ENCODE data around the gene RNF17. TPM values are rescaled to one million over a fixed set of nuclear protein-coding genes. Genes with fewer than 3 reads are reported as not detected.

RNF17 gene
- total and polyA plus RNA-seq, 2 donors (not counting 3 experiments of a cell fraction or from before 2014, with no cell fraction given), result 0.30 TPM; not detected in 1

DNA sequence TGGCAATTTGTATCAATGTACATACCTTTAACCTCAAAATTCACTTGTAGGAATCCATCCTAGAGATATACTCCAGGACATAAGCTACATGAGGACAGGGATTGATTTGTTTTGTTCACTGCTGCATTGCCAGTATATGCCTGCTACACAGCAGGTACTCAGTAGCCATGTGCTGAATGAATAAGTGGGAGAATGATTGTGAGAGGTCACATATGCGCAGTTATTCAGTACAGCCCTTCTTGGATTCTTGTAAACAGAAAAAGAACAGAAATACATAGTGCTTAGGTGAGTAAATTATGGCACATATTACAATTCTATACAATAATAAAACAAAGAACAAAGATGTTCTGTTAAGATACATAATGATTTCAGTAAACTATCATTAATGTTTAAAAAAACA lies 133.3 kb downstream of the RNF17 start:
- no peak overlapping the region for H2AFZ ChIP-seq (ENCODE audit: low read depth, low read length)
- FAIRE-seq, result no peak
- H3K27ac ChIP-seq (ENCODE audit: insufficient read depth, low read depth, low read length), result no peak overlapping the region
- no peaks in the 10 kb centered on the region for H3K36me3 ChIP-seq (ENCODE audit: control insufficient read depth in 2 of 2, extremely low read depth in 1 of 2, insufficient read depth in 2 of 2, low read length in 2 of 2)
- H3K9ac ChIP-seq (replicated peaks; ENCODE audit: extremely low read depth, insufficient read depth, low read length), result no peak overlapping the region
- H3K4me1 ChIP-seq (ENCODE audit: control insufficient read depth, extremely low read depth, insufficient read depth, low read length), result no peaks in the 10 kb centered on the region
- H3K4me3 ChIP-seq (replicated peaks in 1 of 3; ENCODE audit: insufficient read depth in 1 of 3, low read depth in 1 of 3, low read length in 3 of 3), result no peak overlapping the region
- no peaks in the 10 kb centered on the region for H3K27me3 ChIP-seq (ENCODE audit: control insufficient read depth in 2 of 2, insufficient read depth in 2 of 2, low read length in 2 of 2)
- H3K4me2 ChIP-seq (ENCODE audit: insufficient read depth, low read length), result no peak overlapping the region
- no peaks in the 10 kb centered on the region for H3K9me1 ChIP-seq (replicated peaks; ENCODE audit: control insufficient read depth, extremely low read depth, insufficient read depth, low read length)
- TF ChIP-seq MAX (IDR thresholded peaks at IDR 0.05; ENCODE audit: insufficient read depth, insufficient read length), result no peak
- no peak for TF ChIP-seq JUN (IDR thresholded peaks at IDR 0.05; ENCODE audit: borderline replicate concordance, insufficient read depth, insufficient read length, low read depth)
- no peak for TF ChIP-seq CTCF (IDR thresholded peaks at IDR 0.05; ENCODE audit: extremely low read depth in 1 of 2, insufficient read depth in 1 of 2, low read depth in 1 of 2, low read length in 2 of 2)
- TF ChIP-seq GATA2 (IDR thresholded peaks at IDR 0.05; ENCODE audit: insufficient read depth, insufficient read length, low read depth, low read length), result no peak
- TF ChIP-seq POLR2AphosphoS5 (IDR thresholded peaks at IDR 0.05; ENCODE audit: insufficient read depth, low read depth, low read length), result no peak
- no peak for TF ChIP-seq EZH2 (IDR thresholded peaks at IDR 0.05; ENCODE audit: borderline replicate concordance, low read depth, low read length, severe bottlenecking)
- no peak for TF ChIP-seq POLR2A (IDR thresholded peaks at IDR 0.05; ENCODE audit: low read depth, low read length)
- TF ChIP-seq FOS (IDR thresholded peaks at IDR 0.05; ENCODE audit: borderline replicate concordance, insufficient read depth, low read length), result no peak
- TF ChIP-seq MYC (IDR thresholded peaks at IDR 0.05; ENCODE audit: low read depth, low read length), result no peak
- H4K20me1 ChIP-seq (replicated peaks; ENCODE audit: control insufficient read depth, extremely low read depth, insufficient read depth, low read length), result no peaks in the 10 kb centered on the region
- no peaks in the 10 kb centered on the region for H3K79me2 ChIP-seq (ENCODE audit: control insufficient read depth, insufficient read depth, low read length)
- BruUV-seq (replicated peaks), result no TSS peak
- no peaks in the 10 kb centered on the region for H3K9me3 ChIP-seq (replicated peaks; ENCODE audit: control insufficient read depth, insufficient read depth, low read length)
- no peak for DNase-seq (ENCODE audit: low read depth, low spot score)
- intact Hi-C loops (cut with micrococcal nuclease), result no loop called here
- dilution Hi-C loops (cut with MboI; ENCODE audit: extremely low pct_ligation_motif_present, low sequenced_read_pairs), result no loop called here
- ChIA-PET CTCF (no interaction called here), POLR2A (no interaction called here)

Measured in endothelial cell of umbilical vein (primary cell).